ENCODE data around the gene RAB24.

Gene RAB24

GRCh38 chr5:177290816-177291596, 12.5 kb downstream of the RAB24 start:
- H3K4me3 ChIP-seq (ENCODE audit: low read length): no peak overlapping the region
- no peak for TF ChIP-seq CTCF (IDR thresholded peaks at IDR 0.05; ENCODE audit: insufficient read depth, low read depth, low read length, missing control alignments)
- DNase-seq (ENCODE audit: low read depth): no peak

- H3K4me3 ChIP-seq (ENCODE audit: low read length): no peak overlapping the region
- DNase-seq (ENCODE audit: low read depth): no peak
- no peak for TF ChIP-seq CTCF (IDR thresholded peaks at IDR 0.05; ENCODE audit: insufficient read depth, low read depth, low read length, missing control alignments)
These were observed 15.3 kb downstream of the RAB24 start for GRCh38 chr5:177288191-177288590.

- no peak for TF ChIP-seq CTCF (IDR thresholded peaks at IDR 0.05; ENCODE audit: insufficient read depth, low read depth, low read length, missing control alignments)
- no peak overlapping the region for H3K4me3 ChIP-seq (ENCODE audit: low read length)
- DNase-seq (ENCODE audit: low read depth): no peak
These were observed 26.6 kb downstream of the RAB24 start for GRCh38 chr5:177276886-177277285.

GRCh38 chr5:177275883-177276282, 27.6 kb downstream of the RAB24 start:
- no peak overlapping the region for H3K4me3 ChIP-seq (ENCODE audit: low read length)
- no peak for DNase-seq (ENCODE audit: low read depth)
- TF ChIP-seq CTCF (IDR thresholded peaks at IDR 0.05; ENCODE audit: insufficient read depth, low read depth, low read length, missing control alignments): no peak

GRCh38 chr5:177271113-177271512, 32.4 kb downstream of the RAB24 start:
- no peak for DNase-seq (ENCODE audit: low read depth)
- TF ChIP-seq CTCF (IDR thresholded peaks at IDR 0.05; ENCODE audit: insufficient read depth, low read depth, low read length, missing control alignments): no peak
- H3K4me3 ChIP-seq (ENCODE audit: low read length): no peak overlapping the region

GRCh38 chr5:177270653-177271052, 32.9 kb downstream of the RAB24 start:
- no peak for TF ChIP-seq CTCF (IDR thresholded peaks at IDR 0.05; ENCODE audit: insufficient read depth, low read depth, low read length, missing control alignments)
- DNase-seq (ENCODE audit: low read depth): no peak
- H3K4me3 ChIP-seq (ENCODE audit: low read length): no peak overlapping the region

- peak; percentile 82 for DNase-seq (ENCODE audit: low read depth)
- TF ChIP-seq CTCF (IDR thresholded peaks at IDR 0.05; ENCODE audit: insufficient read depth, low read depth, low read length, missing control alignments): no peak
- H3K4me3 ChIP-seq (ENCODE audit: low read length): no peak overlapping the region
These were observed 33.5 kb downstream of the RAB24 start for GRCh38 chr5:177269976-177270375.
